K562 (cell line): ENCODE results near the gene MVP. TPM values are rescaled to one million over a fixed set of nuclear protein-coding genes. Genes with fewer than 3 reads are reported as not detected.

Experiments
- BCOR ChIP-seq: fragments of 450-650 bp; IDR thresholded peaks from 2 replicates; pipeline ENCODE4 v1.6.1; 2016
- CBX3 ChIP-seq, 2 experiments: IDR thresholded peaks; 1 replicate in 1 of 2; 2 replicates in 1 of 2; pipeline ENCODE4 v1.6.1; 2012; ENCODE audit warnings: inconsistent platforms in 2 of 2, low read length in 2 of 2, borderline replicate concordance in 1 of 2, control low read depth in 1 of 2
- ETV6 ChIP-seq, 3 experiments: fragments of 150-350 bp in 1 of 3; sonication (generic) in 1 of 3; formaldehyde crosslinking in 1 of 3; IDR thresholded peaks; 2 replicates each; pipeline versions ENCODE4 v1.6.1 to v1.8.0; 2014 to 2022; ENCODE audit warnings: borderline replicate concordance in 2 of 3, low read depth in 2 of 3, antibody characterized with exemption in 1 of 3, low read length in 1 of 3, mild to moderate bottlenecking in 1 of 3, missing genetic modification reagents in 1 of 3
- HMGXB4 ChIP-seq: sonication (generic); formaldehyde crosslinking; IDR thresholded peaks from 2 replicates; pipeline ENCODE4 v1.8.1; 2023; ENCODE audit warnings: mild to moderate bottlenecking, missing genetic modification reagents
- NBN ChIP-seq: fragments of 450-650 bp; IDR thresholded peaks from 2 replicates; pipeline ENCODE4 v1.6.1; 2016; ENCODE audit warnings: low read depth, mild to moderate bottlenecking
- PTBP1 ChIP-seq: fragments of 200-400 bp; formaldehyde crosslinking; IDR thresholded peaks from 2 replicates; pipeline ENCODE4 v1.6.1; 2017; ENCODE audit warnings: low read depth, low read length
- RBM14 ChIP-seq: fragments of 200-400 bp; formaldehyde crosslinking; IDR thresholded peaks from 2 replicates; pipeline ENCODE4 v1.6.1; 2018; ENCODE audit warnings: low read depth, mild to moderate bottlenecking, low read length, moderate library complexity, borderline replicate concordance; ENCODE audit not compliant: insufficient read depth
- SIRT6 ChIP-seq: IDR thresholded peaks from one replicate; pipeline ENCODE4 v1.6.1; 2012; ENCODE audit warnings: low read depth, mild to moderate bottlenecking, control low read depth, inconsistent platforms, low read length, moderate library complexity
- SMAD4 ChIP-seq: fragments of 250-450 bp; sonication (Bioruptor Pico); conservative IDR thresholded peaks from 2 replicates; pipeline ENCODE4 v1.8.0; 2021; ENCODE audit warnings: inconsistent platforms, mild to moderate bottlenecking, moderate library complexity
- STAG1 ChIP-seq: sonication (generic); formaldehyde crosslinking; IDR thresholded peaks from 2 replicates; pipeline ENCODE4 v1.5.0; 2020; ENCODE audit warnings: missing genetic modification reagents, borderline replicate concordance
- TAF1 ChIP-seq: IDR thresholded peaks from 2 replicates; pipeline ENCODE4 v1.6.1; 2011; ENCODE audit warnings: mild to moderate bottlenecking, low read length, moderate library complexity; ENCODE audit not compliant: insufficient read depth, control insufficient read depth, severe bottlenecking; ENCODE audit errors: extremely low read depth
- THAP12 ChIP-seq: fragments of 250-450 bp; sonication (Bioruptor Pico); IDR thresholded peaks from 2 replicates; pipeline ENCODE4 v1.9.0; 2021; ENCODE audit warnings: mild to moderate bottlenecking, inconsistent platforms
- ZBTB7A ChIP-seq: IDR thresholded peaks from 2 replicates; pipeline ENCODE4 v1.6.1; 2011; ENCODE audit warnings: low read depth, mild to moderate bottlenecking, low read length, moderate library complexity, borderline replicate concordance; ENCODE audit not compliant: control insufficient read depth
- ZFP30 ChIP-seq: fragments of 250-450 bp; sonication (Bioruptor Pico); IDR thresholded peaks from 2 replicates; pipeline ENCODE4 v1.8.0; 2022; ENCODE audit warnings: moderate library complexity, mild to moderate bottlenecking, inconsistent platforms, borderline replicate concordance
- ZNF239 ChIP-seq: fragments of 250-450 bp; sonication (Bioruptor Pico); IDR thresholded peaks from 2 replicates; pipeline ENCODE4 v1.4.0; 2020; ENCODE audit warnings: mild to moderate bottlenecking
- ZNF589 ChIP-seq: fragments of 200-800 bp; sonication (Bioruptor generic); IDR thresholded peaks from 2 replicates; pipeline ENCODE4 v1.6.1; 2016; ENCODE audit warnings: low read depth, missing genetic modification characterization, missing compliant biosample characterization
- ZNF592 ChIP-seq: fragments of 450-650 bp; IDR thresholded peaks from 2 replicates; pipeline ENCODE4 v1.6.1; 2017; ENCODE audit warnings: antibody characterized with exemption, mild to moderate bottlenecking
- polyA plus RNA-seq, 8 experiments: library from polyadenylated mRNA; depleted of rRNA in 4 of 8; stranded (reverse) in 5 of 8; unstranded in 3 of 8; fragments of >200 nt; fragmentation: Nextera tagmentation in 2 of 8; fragmentation: Illumina TruSeq in 1 of 8; extraction: Ambion mirVana in 2 of 8; extraction: Trizol in 1 of 8; gene quantifications; 2 replicates each; pipeline versions ENCODE4 v1.2.1 to v1.2.3, GENCODE V29; 2011 to 2014; ENCODE audit warnings: inconsistent platforms in 1 of 8, missing spikeins in 1 of 8
- total RNA-seq, 7 experiments: library from RNA; depleted of rRNA in 6 of 7; stranded (reverse); fragments of >200 nt in 6 of 7; fragmentation: Illumina TruSeq in 2 of 7; extraction: Trizol in 2 of 7; gene quantifications; 2 replicates each; pipeline versions ENCODE4 v1.2.1 to v1.2.3, GENCODE V29; 2011 to 2021; ENCODE audit warnings: low replicate concordance in 1 of 7

MVP gene
- total and polyA plus RNA-seq, 9 of the 15 experiments (the other 6 are each of a cell fraction or from before 2014, with no cell fraction given) = 0.39 to 1.9 (median 0.76) TPM; not detected in 2

DNA sequence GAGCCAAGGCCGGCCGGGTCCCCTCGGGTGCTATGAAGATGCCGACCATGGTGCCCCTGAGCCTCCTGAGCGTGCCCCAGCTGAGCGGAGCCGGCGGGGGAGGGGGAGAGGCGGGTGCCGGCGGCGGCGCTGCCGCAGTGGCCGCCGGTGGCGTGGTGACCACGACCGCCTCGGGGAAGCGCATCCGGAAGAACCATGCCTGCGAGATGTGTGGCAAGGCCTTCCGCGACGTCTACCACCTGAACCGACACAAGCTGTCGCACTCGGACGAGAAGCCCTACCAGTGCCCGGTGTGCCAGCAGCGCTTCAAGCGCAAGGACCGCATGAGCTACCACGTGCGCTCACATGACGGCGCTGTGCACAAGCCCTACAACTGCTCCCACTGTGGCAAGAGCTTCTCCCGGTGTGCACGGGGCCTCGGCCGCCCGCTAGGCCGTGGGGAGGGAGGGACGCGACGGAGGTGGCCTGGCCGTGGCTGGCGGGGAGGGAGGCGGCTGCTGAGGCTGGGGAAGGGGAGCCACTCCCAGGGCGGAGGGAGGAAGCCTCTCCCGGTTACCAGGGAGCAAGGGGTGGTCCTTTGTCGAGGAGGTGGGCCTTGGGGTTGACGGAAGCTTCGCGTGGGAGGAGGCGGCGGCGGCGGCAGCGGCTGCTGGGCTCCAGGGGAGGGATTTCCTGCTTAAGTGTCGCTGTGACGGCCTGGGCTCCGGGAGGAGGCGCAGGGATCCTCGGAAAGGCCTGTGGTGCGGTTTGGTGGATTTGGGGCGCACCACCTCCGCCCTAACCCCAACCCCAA is 12.6 kb upstream of the MVP start (continued):
- TF ChIP-seq PTBP1 = 0 out of 2 replicates have a peak, but pooled peaks have one; percentile 18
- 0 out of 2 replicates have a peak, but pooled peaks have one; percentile 45 for TF ChIP-seq THAP12 (CRISPR knock-in tag)
- peak; percentile 56; the same call in 1 of the 2 replicates for TF ChIP-seq BCOR
- TF ChIP-seq SIRT6 = no peak
- peak; percentile 67; the same call in 1 of the 2 replicates for TF ChIP-seq ZNF589
- TF ChIP-seq SMAD4 (CRISPR knock-in tag) = peak; percentile 74; the same call in 1 of the 2 replicates
- TF ChIP-seq RBM14 = 0 out of 2 replicates have a peak, but pooled peaks have one; percentile 87
- no peak for TF ChIP-seq ZFP30 (CRISPR knock-in tag)
- TF ChIP-seq TAF1 = peak; percentile 61
- peak; percentile 32; the same call in 1 of the 2 replicates for TF ChIP-seq STAG1 (CRISPR knock-in tag)
- peak; percentile 47; the same call in 1 of the 2 replicates for TF ChIP-seq NBN
- peak; percentile 98 for TF ChIP-seq HMGXB4 (CRISPR knock-in tag)
- TF ChIP-seq ZBTB7A = 0 out of 2 replicates have a peak, but pooled peaks have one; percentile 31
- TF ChIP-seq CBX3 (IDR thresholded peaks at IDR 0.05; ENCODE audit: borderline replicate concordance in 1 of 2, low read length in 2 of 2) = peak in 1 of 2 experiments; percentile 48; a peak in 1 of 3 replicates
- TF ChIP-seq ETV6 (IDR thresholded peaks at IDR 0.05; ENCODE audit: borderline replicate concordance in 1 of 2, low read depth in 2 of 2, low read length in 1 of 2) = no peak; a peak in 1 of 4 replicates
- peak; percentile 90; the same call in 1 of the 2 replicates for TF ChIP-seq ETV6 (CRISPR knock-in tag; IDR thresholded peaks at IDR 0.05; ENCODE audit: borderline replicate concordance)
- TF ChIP-seq ZNF239 (CRISPR knock-in tag) = no peak
- TF ChIP-seq ZNF592 = peak; percentile 97
